H9 (cell line): ENCODE measurements around the gene RGS2. TPM values are rescaled to one million over a fixed set of nuclear protein-coding genes. Genes with fewer than 3 reads are reported as not detected.

ENCODE experiments used
- DNase-seq: peaks from one replicate; pipeline ENCODE4 v3.0.0-alpha.2; 2017
- H2AFZ ChIP-seq: one replicate; pipeline ENCODE4 v1.6.1; 2013; ENCODE audit warnings: mild to moderate bottlenecking, low read length, control low read depth, moderate library complexity
- H2AK5ac ChIP-seq: 2 replicates; pipeline ENCODE4 v1.6.1; 2013; ENCODE audit warnings: low read length, control low read depth, mixed read lengths; ENCODE audit not compliant: insufficient read length
- H2BK120ac ChIP-seq: one replicate; pipeline ENCODE4 v1.6.1; 2013; ENCODE audit warnings: low read depth, mild to moderate bottlenecking, low read length, control low read depth, inconsistent platforms; ENCODE audit not compliant: poor library complexity, severe bottlenecking
- H2BK12ac ChIP-seq: 2 replicates; pipeline ENCODE4 v1.6.1; 2013; ENCODE audit warnings: low read length, control low read depth, mixed read lengths, low read depth; ENCODE audit not compliant: insufficient read length
- H2BK15ac ChIP-seq: 2 replicates; pipeline ENCODE4 v1.6.1; 2013; ENCODE audit warnings: low read depth, low read length, control low read depth
- H2BK20ac ChIP-seq: one replicate; pipeline ENCODE4 v1.6.1; 2013; ENCODE audit warnings: low read depth, mild to moderate bottlenecking, low read length, control low read depth, inconsistent platforms; ENCODE audit not compliant: poor library complexity, severe bottlenecking
- H2BK5ac ChIP-seq: 2 replicates; pipeline ENCODE4 v1.6.1; 2013; ENCODE audit warnings: low read length, control low read depth, mixed read lengths; ENCODE audit not compliant: insufficient read length
- H3K14ac ChIP-seq: 2 replicates; pipeline ENCODE4 v1.6.1; 2013; ENCODE audit warnings: low read length, control low read depth; ENCODE audit not compliant: insufficient read depth
- H3K18ac ChIP-seq: 2 replicates; pipeline ENCODE4 v1.6.1; 2013; ENCODE audit warnings: low read depth, mild to moderate bottlenecking, mixed read lengths, low read length, control low read depth; ENCODE audit not compliant: insufficient read length
- H3K23ac ChIP-seq: 2 replicates; pipeline ENCODE4 v1.6.1; 2013; ENCODE audit warnings: low read length, control low read depth, mixed read lengths, low read depth; ENCODE audit not compliant: insufficient read length
- H3K23me2 ChIP-seq: 2 replicates; pipeline ENCODE4 v1.6.1; 2013; ENCODE audit warnings: low read depth, mild to moderate bottlenecking, mixed read lengths, low read length, control low read depth; ENCODE audit not compliant: insufficient read length, poor library complexity, severe bottlenecking
- H3K27ac ChIP-seq: 2 replicates; pipeline ENCODE4 v1.5.1; 2013; ENCODE audit warnings: low read length, control low read depth, mixed read lengths, low read depth; ENCODE audit not compliant: insufficient read length
- H3K27me3 ChIP-seq: 2 replicates; pipeline ENCODE4 v1.6.1; 2013; ENCODE audit warnings: low read length, control low read depth, inconsistent platforms; ENCODE audit not compliant: insufficient read depth
- H3K4ac ChIP-seq: 2 replicates; pipeline ENCODE4 v1.6.1; 2013; ENCODE audit warnings: low read depth, mild to moderate bottlenecking, control low read depth, inconsistent platforms, low read length, moderate library complexity
- H3K4me1 ChIP-seq: 2 replicates; pipeline ENCODE4 v1.6.1; 2013; ENCODE audit warnings: low read length, control low read depth, inconsistent platforms; ENCODE audit not compliant: insufficient read depth
- H3K4me2 ChIP-seq: 2 replicates; pipeline ENCODE4 v1.6.1; 2013; ENCODE audit warnings: low read length, control low read depth, mixed read lengths; ENCODE audit not compliant: insufficient read length, insufficient read depth
- H3K56ac ChIP-seq: 2 replicates; pipeline ENCODE4 v1.6.1; 2013; ENCODE audit warnings: low read depth, mild to moderate bottlenecking, mixed read lengths, low read length, control low read depth; ENCODE audit not compliant: insufficient read length
- H3K79me1 ChIP-seq: 2 replicates; pipeline ENCODE4 v1.6.1; 2013; ENCODE audit warnings: low read depth, mild to moderate bottlenecking, moderate library complexity, low read length, control low read depth, inconsistent platforms; ENCODE audit not compliant: insufficient read depth, poor library complexity, severe bottlenecking
- H3K79me2 ChIP-seq: 2 replicates; pipeline ENCODE4 v1.6.1; 2013; ENCODE audit warnings: low read length, control low read depth, inconsistent platforms; ENCODE audit not compliant: insufficient read depth
- H3K9ac ChIP-seq: 2 replicates; pipeline ENCODE4 v1.6.1; 2013; ENCODE audit warnings: low read length, control low read depth, mixed read lengths; ENCODE audit not compliant: insufficient read length; ENCODE audit errors: extremely low read depth
- H3K9me3 ChIP-seq: one replicate; pipeline ENCODE4 v1.6.1; 2013; ENCODE audit warnings: low read depth, low read length, inconsistent platforms; ENCODE audit not compliant: control insufficient read depth
- H3T11ph ChIP-seq: one replicate; pipeline ENCODE4 v1.6.1; 2013; ENCODE audit warnings: mild to moderate bottlenecking, low read length, control low read depth, inconsistent platforms
- H4K20me1 ChIP-seq: one replicate; pipeline ENCODE4 v1.6.1; 2013; ENCODE audit not compliant: control insufficient read depth, insufficient read length, insufficient read depth
- H4K5ac ChIP-seq: 2 replicates; pipeline ENCODE4 v1.6.1; 2013; ENCODE audit warnings: low read depth, mild to moderate bottlenecking, mixed read lengths, low read length, control low read depth; ENCODE audit not compliant: insufficient read length
- H4K8ac ChIP-seq: replicated peaks from 2 replicates; pipeline ENCODE4 v1.6.1; 2013; ENCODE audit warnings: low read length, control low read depth, mixed read lengths, low read depth; ENCODE audit not compliant: insufficient read length
- H4K91ac ChIP-seq: 2 replicates; pipeline ENCODE4 v1.6.1; 2013; ENCODE audit warnings: low read depth, mild to moderate bottlenecking, moderate library complexity, mixed read lengths, low read length, control low read depth; ENCODE audit not compliant: insufficient read length
- H3K27ac Mint-ChIP-seq, 3 experiments: 2 replicates in 2 of 3; 3 replicates in 1 of 3; pipeline ENCODE4 v1.8.0; 2020 to 2021; ENCODE audit warnings: mixed read lengths in 3 of 3, mild to moderate bottlenecking in 1 of 3, moderate library complexity in 1 of 3
- H3K27me3 Mint-ChIP-seq: 2 replicates; pipeline ENCODE4 v1.8.0; 2021; ENCODE audit warnings: low read depth, mild to moderate bottlenecking, moderate library complexity, mixed read lengths
- H3K36me3 Mint-ChIP-seq, 3 experiments: 2 replicates in 2 of 3; 3 replicates in 1 of 3; pipeline ENCODE4 v1.8.0; 2020 to 2021; ENCODE audit warnings: low read depth in 3 of 3, mixed read lengths in 3 of 3; ENCODE audit not compliant: insufficient read depth in 1 of 3
- H3K4me1 Mint-ChIP-seq, 2 experiments: 2 replicates each; pipeline ENCODE4 v1.8.0; 2020; ENCODE audit warnings: mixed read lengths in 2 of 2
- H3K4me3 Mint-ChIP-seq, 2 experiments: 2 replicates in 1 of 2; 3 replicates in 1 of 2; pipeline ENCODE4 v1.8.0; 2020 to 2021; ENCODE audit warnings: mild to moderate bottlenecking in 2 of 2, mixed read lengths in 2 of 2, moderate library complexity in 1 of 2
- H3K9me3 Mint-ChIP-seq, 2 experiments: 2 replicates in 1 of 2; 3 replicates in 1 of 2; pipeline ENCODE4 v1.8.0; 2020; ENCODE audit warnings: mild to moderate bottlenecking in 2 of 2, mixed read lengths in 2 of 2, moderate library complexity in 1 of 2
- WGBS: extraction: QIAGEN DNeasy Blood & Tissue Kit; methylation state at CpG from one replicate; pipeline ENCODE4 v1.1.7; 2013; ENCODE audit warnings: missing lambda C conversion rate, low lambda C conversion rate, mixed read lengths; ENCODE audit not compliant: insufficient read length; ENCODE audit errors: extremely low coverage; 5-methylcytosine and 5-hydroxymethylcytosine counted together
- total RNA-seq: library from RNA; stranded (reverse); gene quantifications from 2 replicates; pipeline ENCODE4 v1.2.1, GENCODE V29; 2021
- TF ChIP-seq, protein P1 (sequence below): fragments of 200-600 bp; sonication (generic); conservative IDR thresholded peaks from 3 replicates; pipeline ENCODE4 v1.8.0; 2021; ENCODE audit warnings: antibody characterized with exemption, mild to moderate bottlenecking

RGS2 gene
- total RNA-seq, 1 experiment from 2014 or later: 13.9 TPM

DNA sequence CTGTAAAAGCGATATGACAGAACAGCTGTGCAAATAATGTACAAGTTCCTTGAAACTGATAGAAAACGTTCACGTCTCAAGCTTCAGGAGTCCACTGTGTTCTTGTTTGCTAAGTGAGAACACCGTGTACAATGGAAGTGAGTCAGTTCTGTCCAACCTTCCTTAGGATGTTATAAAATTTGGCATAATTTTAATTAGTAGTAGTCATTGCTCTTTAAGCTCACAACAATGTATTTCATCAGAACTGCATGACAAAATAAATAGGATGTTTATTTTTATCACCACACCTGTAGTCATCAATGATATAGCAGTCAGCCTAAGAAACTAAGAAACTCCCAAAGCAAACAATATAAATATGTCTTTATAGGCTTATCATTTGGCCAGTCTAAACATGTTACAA is 53.0 kb downstream of the RGS2 start:
- H3K9me3 Mint-ChIP-seq: peaks cover 2 to 3% of the 10 kb centered on the region in 2 experiments; a peak in 2 of 5 replicates
- Histone ChIP-seq H2BK120ac (no peak overlapping the region), H3K4ac (no peak overlapping the region), H4K5ac (no peak overlapping the region), H4K20me1 (no peaks in the 10 kb centered on the region), H2AFZ (no peak overlapping the region), H3T11ph (no peak overlapping the region), H3K4me1 (peaks cover 2% of the 10 kb centered on the region; the same call in 1 of the 2 replicates), H2AK5ac (no peak overlapping the region), H3K27me3 (no peaks in the 10 kb centered on the region), H3K9me3 (no peaks in the 10 kb centered on the region), H3K23ac (no peak overlapping the region), H2BK15ac (no peak overlapping the region), H3K56ac (no peak overlapping the region), H2BK20ac (no peak overlapping the region), H4K8ac (no peak overlapping the region), H3K14ac (no peak overlapping the region), H3K9ac (no peak overlapping the region), H2BK5ac (no peak overlapping the region), H3K18ac (no peak overlapping the region), H4K91ac (no peak overlapping the region), H3K79me2 (no peaks in the 10 kb centered on the region), H3K79me1 (no peaks in the 10 kb centered on the region), H3K27ac (no peak overlapping the region), H2BK12ac (no peak overlapping the region), H3K23me2 (no peaks in the 10 kb centered on the region), H3K4me2 (no peak overlapping the region)
- peaks cover 6 to 7% of the 10 kb centered on the region in 2 experiments; a peak in 3 of 4 replicates for H3K4me1 Mint-ChIP-seq
- TF ChIP-seq, protein P1, sequence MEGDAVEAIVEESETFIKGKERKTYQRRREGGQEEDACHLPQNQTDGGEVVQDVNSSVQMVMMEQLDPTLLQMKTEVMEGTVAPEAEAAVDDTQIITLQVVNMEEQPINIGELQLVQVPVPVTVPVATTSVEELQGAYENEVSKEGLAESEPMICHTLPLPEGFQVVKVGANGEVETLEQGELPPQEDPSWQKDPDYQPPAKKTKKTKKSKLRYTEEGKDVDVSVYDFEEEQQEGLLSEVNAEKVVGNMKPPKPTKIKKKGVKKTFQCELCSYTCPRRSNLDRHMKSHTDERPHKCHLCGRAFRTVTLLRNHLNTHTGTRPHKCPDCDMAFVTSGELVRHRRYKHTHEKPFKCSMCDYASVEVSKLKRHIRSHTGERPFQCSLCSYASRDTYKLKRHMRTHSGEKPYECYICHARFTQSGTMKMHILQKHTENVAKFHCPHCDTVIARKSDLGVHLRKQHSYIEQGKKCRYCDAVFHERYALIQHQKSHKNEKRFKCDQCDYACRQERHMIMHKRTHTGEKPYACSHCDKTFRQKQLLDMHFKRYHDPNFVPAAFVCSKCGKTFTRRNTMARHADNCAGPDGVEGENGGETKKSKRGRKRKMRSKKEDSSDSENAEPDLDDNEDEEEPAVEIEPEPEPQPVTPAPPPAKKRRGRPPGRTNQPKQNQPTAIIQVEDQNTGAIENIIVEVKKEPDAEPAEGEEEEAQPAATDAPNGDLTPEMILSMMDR: no peak
- peaks cover 0 to 2% (median 0%) of the 10 kb centered on the region in 3 experiments; a peak in 2 of 7 replicates for H3K36me3 Mint-ChIP-seq
- no peaks in the 10 kb centered on the region; the same call in 1 of the 2 replicates for H3K27me3 Mint-ChIP-seq
- no peak overlapping the region for H3K4me3 Mint-ChIP-seq
- no peak overlapping the region for H3K27ac Mint-ChIP-seq
- WGBS: no CpG with 5 or more reads among the region's 4 CpGs
- DNase-seq: no peak

Other genes starting within 250 kb of the RGS2 start
- gene RGS1, start 233.3 kb upstream of the RGS2 start, total RNA-seq: not detected in 2 replicates
- not detected in 2 replicates for gene RGS13, start 172.9 kb upstream of the RGS2 start, total RNA-seq